Mesothelial cell of epicardium (in vitro differentiated cells): Measurements from ENCODE around the gene PPP1R18. TPM values are rescaled to one million over a fixed set of nuclear protein-coding genes. Genes with fewer than 3 reads are reported as not detected.

Experiments used
- DNase-seq, 2 experiments: peaks; one replicate each; pipeline ENCODE4 v3.0.0; 2021; ENCODE audit warnings: low spot score in 2 of 2; ENCODE audit not compliant: unreplicated experiment in 2 of 2
- H3K27ac Mint-ChIP-seq: 2 replicates; pipeline ENCODE4 v1.8.0; 2021; ENCODE audit warnings: mixed read lengths
- H3K27me3 Mint-ChIP-seq: 2 replicates; pipeline ENCODE4 v1.8.0; 2021; ENCODE audit warnings: low read depth, mixed read lengths
- H3K36me3 Mint-ChIP-seq: 2 replicates; pipeline ENCODE4 v1.8.0; 2021; ENCODE audit warnings: mixed read lengths
- H3K4me1 Mint-ChIP-seq: 2 replicates; pipeline ENCODE4 v1.8.0; 2021; ENCODE audit warnings: mixed read lengths
- H3K4me3 Mint-ChIP-seq: 2 replicates; pipeline ENCODE4 v1.8.0; 2021; ENCODE audit warnings: mild to moderate bottlenecking, moderate library complexity, mixed read lengths
- H3K9me3 Mint-ChIP-seq: 2 replicates; pipeline ENCODE4 v1.8.0; 2021; ENCODE audit warnings: mixed read lengths
- CTCF ChIP-seq: fragments of 200-600 bp; sonication (generic); IDR thresholded peaks from one replicate; pipeline ENCODE4 v1.5.0; 2021; ENCODE audit warnings: antibody characterized with exemption; ENCODE audit not compliant: unreplicated experiment
- total RNA-seq: library from RNA; stranded (reverse); gene quantifications from 3 replicates; pipeline ENCODE4 v1.2.1, GENCODE V29; 2021

PPP1R18 gene
- total RNA-seq, 1 donor from 2014 or later = 30.6 TPM

- Mint-ChIP-seq H3K36me3 (peaks cover 56% of the 10 kb centered on the region), H3K27me3 (no peaks in the 10 kb centered on the region), H3K4me3 (no peak overlapping the region), H3K4me1 (peaks cover 5% of the 10 kb centered on the region), H3K9me3 (no peaks in the 10 kb centered on the region), H3K27ac (no peak overlapping the region)
- TF ChIP-seq CTCF = no peak
- no peak for DNase-seq
Measured at GRCh38 chr6:30711758-30712380, 25.4 kb upstream of the PPP1R18 start.

- peaks cover 70% of the 10 kb centered on the region for H3K36me3 Mint-ChIP-seq
Measured at GRCh38 chr6:30709101-30709868, 22.8 kb upstream of the PPP1R18 start.

GRCh38 chr6:30707281-30707850 lies 20.9 kb upstream of the PPP1R18 start:
- H3K27ac Mint-ChIP-seq = no peak overlapping the region
- DNase-seq = no peak

More at GRCh38 chr6:30709101-30709868, 22.8 kb upstream of the PPP1R18 start:
- H3K27me3 Mint-ChIP-seq = no peaks in the 10 kb centered on the region
- TF ChIP-seq CTCF = no peak
- DNase-seq = no peak
- no peak overlapping the region for H3K4me3 Mint-ChIP-seq
- H3K4me1 Mint-ChIP-seq = no peaks in the 10 kb centered on the region
- no peaks in the 10 kb centered on the region for H3K9me3 Mint-ChIP-seq
- no peak overlapping the region for H3K27ac Mint-ChIP-seq

GRCh38 chr6:30705620-30706019 lies 19.2 kb upstream of the PPP1R18 start:
- Mint-ChIP-seq H3K36me3 (peaks cover 56% of the 10 kb centered on the region), H3K4me1 (no peaks in the 10 kb centered on the region), H3K4me3 (no peak overlapping the region), H3K27me3 (no peaks in the 10 kb centered on the region), H3K9me3 (no peaks in the 10 kb centered on the region), H3K27ac (no peak overlapping the region)
- no peak for TF ChIP-seq CTCF
- no peak for DNase-seq

More at GRCh38 chr6:30707281-30707850, 20.9 kb upstream of the PPP1R18 start:
- H3K36me3 Mint-ChIP-seq = peaks cover 69% of the 10 kb centered on the region
- no peaks in the 10 kb centered on the region for H3K9me3 Mint-ChIP-seq
- no peak overlapping the region for H3K4me3 Mint-ChIP-seq
- no peak for TF ChIP-seq CTCF
- H3K4me1 Mint-ChIP-seq = no peaks in the 10 kb centered on the region
- H3K27me3 Mint-ChIP-seq = no peaks in the 10 kb centered on the region

- H3K4me1 Mint-ChIP-seq = no peaks in the 10 kb centered on the region
- H3K27ac Mint-ChIP-seq = no peak overlapping the region
- TF ChIP-seq CTCF = no peak
- no peak for DNase-seq
- H3K9me3 Mint-ChIP-seq = no peaks in the 10 kb centered on the region
- no peak overlapping the region for H3K4me3 Mint-ChIP-seq
- H3K27me3 Mint-ChIP-seq = no peaks in the 10 kb centered on the region
- H3K36me3 Mint-ChIP-seq = peaks cover 50% of the 10 kb centered on the region
Measured at GRCh38 chr6:30703821-30704220, 17.4 kb upstream of the PPP1R18 start.
